GM18526 (cell line): Measurements from ENCODE around the gene CLCA2.

Experiments used
- POLR2A ChIP-seq: IDR thresholded peaks from 3 replicates; pipeline ENCODE4 v1.6.1; 2011; ENCODE audit not compliant: insufficient read length; ENCODE audit errors: extremely low read depth

The CLCA2 gene, protein sequence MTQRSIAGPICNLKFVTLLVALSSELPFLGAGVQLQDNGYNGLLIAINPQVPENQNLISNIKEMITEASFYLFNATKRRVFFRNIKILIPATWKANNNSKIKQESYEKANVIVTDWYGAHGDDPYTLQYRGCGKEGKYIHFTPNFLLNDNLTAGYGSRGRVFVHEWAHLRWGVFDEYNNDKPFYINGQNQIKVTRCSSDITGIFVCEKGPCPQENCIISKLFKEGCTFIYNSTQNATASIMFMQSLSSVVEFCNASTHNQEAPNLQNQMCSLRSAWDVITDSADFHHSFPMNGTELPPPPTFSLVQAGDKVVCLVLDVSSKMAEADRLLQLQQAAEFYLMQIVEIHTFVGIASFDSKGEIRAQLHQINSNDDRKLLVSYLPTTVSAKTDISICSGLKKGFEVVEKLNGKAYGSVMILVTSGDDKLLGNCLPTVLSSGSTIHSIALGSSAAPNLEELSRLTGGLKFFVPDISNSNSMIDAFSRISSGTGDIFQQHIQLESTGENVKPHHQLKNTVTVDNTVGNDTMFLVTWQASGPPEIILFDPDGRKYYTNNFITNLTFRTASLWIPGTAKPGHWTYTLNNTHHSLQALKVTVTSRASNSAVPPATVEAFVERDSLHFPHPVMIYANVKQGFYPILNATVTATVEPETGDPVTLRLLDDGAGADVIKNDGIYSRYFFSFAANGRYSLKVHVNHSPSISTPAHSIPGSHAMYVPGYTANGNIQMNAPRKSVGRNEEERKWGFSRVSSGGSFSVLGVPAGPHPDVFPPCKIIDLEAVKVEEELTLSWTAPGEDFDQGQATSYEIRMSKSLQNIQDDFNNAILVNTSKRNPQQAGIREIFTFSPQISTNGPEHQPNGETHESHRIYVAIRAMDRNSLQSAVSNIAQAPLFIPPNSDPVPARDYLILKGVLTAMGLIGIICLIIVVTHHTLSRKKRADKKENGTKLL

DNA sequence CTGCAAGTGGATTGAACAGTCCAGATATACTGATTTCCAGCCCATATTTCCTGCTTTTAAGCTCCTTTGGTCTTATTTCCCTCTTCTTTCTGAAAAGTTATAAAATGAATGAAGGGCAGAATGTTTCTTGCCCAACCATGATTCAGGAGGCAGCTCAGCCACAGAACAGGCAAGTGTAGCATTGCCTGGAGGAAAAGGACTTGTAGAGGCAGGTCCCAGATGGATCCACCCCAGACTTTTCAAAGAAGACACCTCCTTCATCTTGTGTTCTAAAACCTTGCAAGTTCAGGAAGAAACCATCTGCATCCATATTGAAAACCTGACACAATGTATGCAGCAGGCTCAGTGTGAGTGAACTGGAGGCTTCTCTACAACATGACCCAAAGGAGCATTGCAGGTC is at the start of gene CLCA2:
Gene CLCA2, plus strand, starts transcription at position 299 of the 400 bp plus-strand sequence. Its CDS starts 77 bp downstream, at position 376.
- TF ChIP-seq POLR2A: no peak

DNA sequence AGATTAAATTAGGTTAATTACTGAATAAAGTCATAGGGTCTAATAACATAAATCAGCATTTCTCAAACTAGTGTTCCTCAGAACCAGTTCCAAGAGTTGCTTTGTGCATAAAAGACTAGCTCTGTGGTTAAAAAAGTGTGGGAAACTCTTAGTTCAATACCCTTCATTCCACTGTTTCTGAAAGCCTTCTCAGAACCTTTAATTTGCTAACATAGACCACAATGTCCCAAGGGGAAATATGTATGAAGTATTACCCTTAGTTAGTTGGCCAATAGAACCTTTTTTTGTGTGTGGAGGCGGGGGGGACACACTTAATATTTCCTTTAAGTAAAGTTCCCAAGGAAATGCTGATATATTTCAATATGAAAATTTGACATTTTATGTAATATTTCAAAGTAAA is 48.3 kb upstream of the CLCA2 start:
- TF ChIP-seq POLR2A: no peak

DNA sequence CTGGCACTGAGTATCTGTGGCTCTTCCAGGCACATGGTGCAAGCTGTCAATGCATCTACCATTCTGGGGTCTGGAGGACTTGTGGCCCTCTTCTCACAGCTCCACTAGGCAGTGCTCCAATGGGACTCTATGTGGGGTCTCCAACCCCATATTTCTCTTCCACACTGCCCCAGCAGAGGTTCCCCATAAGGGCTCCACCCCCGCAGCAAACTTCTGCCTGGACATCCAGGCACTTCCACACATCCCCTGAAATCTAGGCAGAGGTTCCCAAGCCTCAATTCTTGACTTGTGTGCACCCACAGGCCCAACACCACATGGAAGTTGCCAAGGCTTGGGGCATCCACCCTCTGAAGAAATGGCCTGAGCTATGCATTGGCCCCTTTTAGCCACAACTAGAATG is 46.6 kb upstream of the CLCA2 start:
- no peak for TF ChIP-seq POLR2A

DNA sequence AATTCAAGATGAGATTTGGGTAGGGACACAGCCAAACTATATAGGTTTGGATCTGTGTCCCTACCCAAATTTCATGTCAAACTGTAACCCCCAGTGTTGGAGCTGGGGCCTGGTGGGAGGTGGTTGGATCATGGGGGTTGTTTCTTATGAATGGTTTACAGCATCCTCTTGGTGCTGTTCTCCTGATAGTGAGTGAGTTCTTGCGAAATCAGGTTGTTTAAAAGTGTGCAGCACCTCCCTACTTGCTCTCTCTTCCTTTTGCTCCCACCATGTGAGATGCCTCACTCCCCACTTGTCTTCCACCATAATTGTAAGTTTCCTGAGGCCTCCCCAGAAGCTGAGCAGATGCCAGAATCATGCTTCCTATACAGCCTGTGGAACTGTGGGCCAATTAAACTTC is 45.2 kb upstream of the CLCA2 start:
- TF ChIP-seq POLR2A: no peak

DNA sequence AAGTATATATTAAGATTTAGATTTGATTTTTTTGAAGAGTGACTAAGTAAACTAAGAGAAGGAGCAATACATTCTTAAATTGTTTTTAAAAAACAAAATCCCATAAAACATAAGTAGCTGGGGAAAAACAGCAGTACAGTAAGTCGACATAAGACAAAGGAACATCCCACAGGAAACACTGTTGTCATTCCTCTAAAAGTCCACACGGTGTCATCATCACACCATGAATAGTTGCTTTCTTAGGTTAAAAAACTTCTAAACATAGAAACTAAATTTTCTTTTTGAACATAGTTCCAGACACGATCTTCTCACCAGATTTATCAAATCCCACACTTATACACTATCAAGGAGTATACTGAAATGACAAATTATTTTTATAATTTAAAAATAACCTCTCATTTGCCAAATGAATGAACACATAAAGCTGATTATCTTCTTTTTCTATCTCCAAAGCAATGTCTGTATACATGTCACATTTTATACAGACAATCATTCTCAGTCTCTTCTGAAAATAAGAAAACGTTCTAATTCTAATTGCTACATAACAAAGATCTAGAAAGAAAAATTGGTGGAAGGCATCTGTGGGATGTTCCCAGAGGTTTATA is 43.6 kb upstream of the CLCA2 start:
- TF ChIP-seq POLR2A: no peak

DNA sequence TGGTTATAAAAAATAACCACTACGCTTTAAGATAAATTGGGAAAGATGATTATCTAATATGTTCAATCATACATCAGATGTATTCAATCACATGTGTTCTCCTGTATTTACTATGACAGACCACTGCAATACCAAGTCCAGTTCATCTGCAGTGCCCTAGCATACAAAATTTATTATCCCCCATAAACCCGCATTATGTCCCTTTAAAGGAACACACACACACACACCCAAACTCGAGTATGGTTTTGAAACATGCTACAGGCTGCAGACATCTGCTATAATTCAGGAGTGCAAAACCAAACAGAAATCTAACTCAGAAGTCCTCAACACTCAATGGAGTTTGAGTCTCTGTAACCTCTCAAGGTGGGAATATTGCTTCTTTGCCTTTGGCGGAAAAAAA is 42.7 kb upstream of the CLCA2 start:
- TF ChIP-seq POLR2A: no peak

DNA sequence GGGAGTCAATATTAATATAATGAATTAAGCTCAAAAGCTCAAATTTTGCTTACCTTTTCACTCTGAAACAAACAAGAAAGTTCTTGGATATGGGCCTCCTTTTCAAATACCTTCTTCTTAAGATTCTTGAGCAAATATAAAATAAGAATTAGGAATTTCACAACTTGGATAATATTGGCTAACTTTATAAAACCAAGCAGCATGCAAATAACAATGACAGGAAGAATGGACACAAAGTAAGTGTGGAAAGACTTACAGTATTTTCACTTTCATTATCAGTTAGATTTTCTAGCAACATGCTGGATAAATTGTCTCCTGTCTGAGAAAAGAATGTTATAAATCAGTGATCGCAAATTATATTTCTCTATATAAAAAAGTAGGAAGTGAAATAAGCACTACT is 41.1 kb upstream of the CLCA2 start:
- TF ChIP-seq POLR2A: no peak

DNA sequence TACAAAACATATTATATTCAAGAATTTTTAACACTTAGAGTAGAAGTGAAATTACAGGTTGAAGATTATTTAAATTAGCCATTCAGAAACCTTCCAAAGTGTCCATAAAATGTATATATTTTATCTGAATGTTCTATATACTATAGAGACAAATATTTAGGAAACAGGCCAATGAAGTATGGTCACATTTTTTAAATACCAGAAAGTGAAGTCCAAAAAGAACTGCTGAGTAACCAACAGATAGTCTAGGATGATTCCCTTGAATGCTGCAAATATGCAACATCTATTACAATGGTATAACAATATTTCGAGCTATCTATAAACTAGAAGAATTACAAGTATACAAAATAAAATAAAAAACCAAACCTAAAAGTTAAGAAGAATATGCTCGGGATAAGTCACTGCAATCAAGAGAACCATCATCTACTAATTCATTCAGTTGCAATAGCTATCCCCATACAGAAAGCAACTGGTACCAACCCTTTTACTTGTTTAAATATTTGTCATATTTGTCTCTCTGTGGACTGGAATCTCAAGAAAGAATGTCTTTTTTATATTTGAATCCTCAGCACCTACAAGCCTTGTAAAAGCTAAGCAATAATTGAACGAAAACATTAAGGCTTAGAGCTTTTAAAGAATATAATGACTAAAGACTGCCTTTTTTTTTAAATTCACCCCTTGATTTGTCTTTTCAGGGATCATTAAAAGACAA is 35.9 kb upstream of the CLCA2 start:
- TF ChIP-seq POLR2A: no peak

DNA sequence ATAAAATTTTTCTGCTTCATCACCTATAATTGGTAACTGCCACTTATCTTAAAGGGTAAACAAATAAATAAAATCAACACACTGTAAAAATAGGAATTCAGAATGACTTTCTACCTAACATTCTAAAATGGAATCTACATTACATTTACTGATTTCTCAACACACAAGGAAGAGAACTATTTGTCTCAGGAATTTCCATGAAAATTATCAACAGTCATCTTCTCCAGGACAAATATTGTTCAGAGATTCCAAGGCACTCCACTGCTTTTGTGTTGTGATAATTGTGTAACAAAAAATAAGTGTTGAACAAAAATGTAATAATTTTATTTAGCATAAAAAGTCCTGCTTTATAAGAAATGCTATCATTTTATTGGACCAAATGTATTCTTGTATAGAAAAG is 35.2 kb upstream of the CLCA2 start:
- TF ChIP-seq POLR2A: no peak

DNA sequence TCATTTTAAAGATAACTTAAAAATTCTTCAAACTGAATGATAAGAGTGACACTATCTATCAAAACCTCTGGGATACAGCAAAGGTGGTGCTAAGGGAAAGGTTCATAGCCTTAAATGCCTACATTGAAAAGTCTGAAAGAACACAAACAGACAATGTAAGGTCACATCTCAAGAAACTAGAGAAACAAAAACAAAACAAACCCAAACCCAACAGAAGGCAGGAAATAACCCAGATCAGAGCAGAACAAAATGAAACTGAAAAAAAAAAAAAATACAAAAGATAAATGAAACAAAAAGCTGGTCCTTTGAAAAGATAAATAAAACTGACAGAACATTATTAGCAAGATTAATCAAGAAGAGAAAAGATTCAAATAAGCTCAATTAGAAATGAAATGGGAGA is 34.7 kb upstream of the CLCA2 start:
- TF ChIP-seq POLR2A: no peak

DNA sequence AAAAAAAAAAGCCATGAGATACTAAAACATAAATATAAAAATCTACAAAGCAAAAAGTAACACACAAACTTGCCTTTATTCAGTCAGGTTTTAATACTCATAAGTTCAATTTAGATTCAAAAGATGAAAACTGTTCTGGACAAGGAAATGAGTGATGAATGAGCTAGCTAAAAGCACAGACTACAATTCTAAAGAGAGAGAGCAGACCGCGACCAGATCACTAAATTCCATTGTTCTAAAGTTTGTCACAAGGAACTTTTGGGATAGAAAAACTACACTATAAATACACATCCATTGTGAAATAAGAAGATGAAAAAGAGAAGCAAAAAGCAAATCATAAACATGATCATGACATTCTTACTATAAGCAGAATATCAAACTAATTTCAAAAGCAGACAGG is 29.6 kb upstream of the CLCA2 start:
- TF ChIP-seq POLR2A: no peak

DNA sequence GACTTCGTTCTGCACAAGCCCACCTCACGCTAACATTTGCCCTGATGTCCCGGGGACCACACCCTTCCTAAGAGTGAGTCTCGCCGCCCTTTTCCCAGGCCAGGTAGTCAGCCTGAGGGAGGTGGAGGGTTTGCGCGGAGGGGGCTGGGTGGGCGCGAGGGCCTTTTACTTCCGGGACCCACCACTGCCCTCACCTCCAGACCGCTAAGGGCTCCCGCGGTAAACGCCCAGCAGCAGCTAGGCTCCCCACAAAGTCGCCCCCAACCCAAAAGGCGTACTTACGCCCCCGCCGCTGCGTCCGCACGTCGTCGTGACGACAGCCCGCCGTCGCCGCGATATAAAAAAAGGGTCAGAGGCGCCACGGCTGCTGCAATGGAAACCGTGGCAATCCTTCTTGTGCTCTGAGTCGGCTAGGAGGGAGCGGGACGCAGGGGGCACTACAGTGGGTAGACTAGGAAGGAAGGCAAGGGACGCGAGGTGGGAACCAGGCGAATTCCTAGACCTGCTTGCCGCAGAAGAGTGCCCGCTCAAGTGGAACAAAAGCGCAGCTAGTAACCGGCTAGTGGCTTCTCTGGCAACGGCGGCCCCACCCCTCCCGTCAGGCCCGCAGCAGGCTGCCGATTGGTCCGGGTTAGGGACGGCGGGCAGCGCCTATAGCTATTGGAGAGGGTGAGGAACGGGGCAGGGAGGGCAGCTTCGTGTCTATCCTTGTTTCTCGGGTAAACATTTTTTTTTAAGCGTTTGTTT is 28.0 kb upstream of the CLCA2 start, which contains the start of gene ODF2L:
Gene ODF2L, minus strand, starts transcription at position 573 of the 747 bp plus-strand sequence. CDS start 9,296 bp downstream, outside the sequence.
- peak; percentile 39 for TF ChIP-seq POLR2A

DNA sequence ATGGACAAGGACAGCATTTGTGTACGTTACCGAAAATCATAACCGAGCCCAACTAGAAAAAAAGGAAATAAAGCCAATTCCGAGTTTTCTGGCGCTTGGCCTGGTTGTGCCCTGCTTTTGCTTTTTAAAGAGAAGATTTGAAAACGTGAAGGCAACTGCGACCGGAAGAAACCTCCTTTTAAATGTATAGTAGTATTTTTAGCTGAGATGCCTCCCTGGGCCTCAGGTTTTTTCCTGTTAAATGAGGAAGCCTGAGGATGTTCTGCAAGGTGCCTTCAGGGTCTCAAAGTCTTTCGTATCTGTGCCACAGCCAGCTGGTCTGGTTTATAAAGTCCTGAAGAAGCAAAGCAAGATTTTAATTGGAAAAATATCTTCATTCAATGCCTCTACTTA is 27.5 kb upstream of the CLCA2 start:
- no peak for TF ChIP-seq POLR2A

DNA sequence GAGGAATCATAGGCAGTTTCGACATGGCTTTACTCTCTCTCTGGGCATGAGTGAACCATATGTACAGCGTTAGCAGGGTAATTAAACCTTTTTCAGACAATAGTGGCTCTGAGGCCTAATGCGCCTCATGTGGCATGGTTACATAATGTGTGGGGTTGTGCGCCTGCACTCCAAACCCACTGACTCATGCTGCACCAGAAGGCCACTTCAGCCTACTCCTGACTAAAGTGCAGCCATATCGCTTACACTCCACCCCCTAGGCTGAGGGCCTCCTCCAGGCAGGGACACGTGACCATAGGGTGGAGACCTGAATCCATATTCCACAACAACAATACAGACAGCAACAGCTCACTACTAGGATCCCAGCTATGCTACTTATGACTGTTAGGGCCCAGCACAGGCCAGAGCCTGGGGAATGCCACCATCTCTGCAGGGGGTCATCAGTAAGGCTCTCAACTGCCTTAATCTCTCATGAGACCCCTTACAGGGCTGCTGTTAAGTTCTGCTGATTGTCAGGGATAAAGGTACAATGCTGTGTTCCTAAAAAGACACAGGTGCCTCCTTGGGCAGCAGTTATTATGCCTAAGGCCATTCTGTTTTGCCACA is 14.5 kb upstream of the CLCA2 start:
- no peak for TF ChIP-seq POLR2A

DNA sequence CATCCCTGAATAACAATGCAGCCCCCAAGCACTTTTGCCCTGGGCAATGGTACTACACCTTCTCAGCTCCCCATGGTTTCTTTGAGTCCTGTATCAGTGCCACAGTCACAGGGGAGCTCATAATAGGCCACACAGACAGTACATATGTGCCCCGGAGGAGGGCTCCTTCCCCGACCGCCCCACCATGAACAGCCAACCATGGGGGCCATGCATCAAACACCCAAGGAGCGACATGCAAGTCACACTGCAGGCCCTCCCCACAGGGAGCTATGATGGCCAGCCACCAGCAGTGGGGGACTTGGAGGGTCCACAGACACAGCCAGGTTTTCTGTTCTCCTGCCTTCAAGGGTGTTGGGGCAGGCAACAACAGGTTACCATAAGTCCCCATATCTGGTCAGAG is 13.1 kb upstream of the CLCA2 start:
- no peak for TF ChIP-seq POLR2A
